DMS 273 (cell line): Measurements from ENCODE around the gene KCNB1.
"Not testable (repeated sequence)": the region's sequence is repeated elsewhere in the genome, so short reads cannot be mapped to it uniquely, and the experiment has no call there.

Source experiments
- DNase-seq: peaks from one replicate; lab custom pipeline; 2025; ENCODE audit not compliant: unreplicated experiment; lab: John Stamatoyannopoulos, UW

Gene KCNB1

GRCh38 chr20:49330701-49331615 lies 151.5 kb downstream of the KCNB1 start:
- DNase-seq, result no peak

GRCh38 chr20:49328790-49329189 lies 153.7 kb downstream of the KCNB1 start:
- DNase-seq, result no peak

GRCh38 chr20:49326026-49326425 lies 156.4 kb downstream of the KCNB1 start:
- DNase-seq, result no peak

GRCh38 chr20:49324306-49324705 lies 158.2 kb downstream of the KCNB1 start:
- no peak for DNase-seq

- DNase-seq, result peak; percentile 69
Observed at GRCh38 chr20:49323622-49324238, 158.7 kb downstream of the KCNB1 start.

GRCh38 chr20:49320460-49320859 lies 162.0 kb downstream of the KCNB1 start:
- peak; percentile 90 for DNase-seq

- DNase-seq, result no peak
Observed at GRCh38 chr20:49319208-49319809, 163.2 kb downstream of the KCNB1 start.

- peak; percentile 36 for DNase-seq
Observed at GRCh38 chr20:49318430-49319207, 163.8 kb downstream of the KCNB1 start.

GRCh38 chr20:49318091-49318429 lies 164.4 kb downstream of the KCNB1 start:
- no peak for DNase-seq

GRCh38 chr20:49316704-49317103 lies 165.8 kb downstream of the KCNB1 start:
- DNase-seq, result no peak

GRCh38 chr20:49315580-49315979 lies 166.9 kb downstream of the KCNB1 start:
- no peak for DNase-seq

- DNase-seq, result not testable (repeated sequence)
Observed at GRCh38 chr20:49314052-49314451, 168.4 kb downstream of the KCNB1 start.
